Mammary microvascular endothelial cell (primary cell): ENCODE measurements around the gene YTHDF2. TPM values are rescaled to one million over a fixed set of nuclear protein-coding genes. Genes with fewer than 3 reads are reported as not detected.

Experiments used
- total RNA-seq: library from RNA; depleted of rRNA; stranded (reverse); fragments of >200 nt; gene quantifications from 2 replicates; pipeline ENCODE4 v1.2.3, GENCODE V29; 2015

YTHDF2 gene
- 63.7 and 72.8 TPM in 2 replicates for total RNA-seq

DNA sequence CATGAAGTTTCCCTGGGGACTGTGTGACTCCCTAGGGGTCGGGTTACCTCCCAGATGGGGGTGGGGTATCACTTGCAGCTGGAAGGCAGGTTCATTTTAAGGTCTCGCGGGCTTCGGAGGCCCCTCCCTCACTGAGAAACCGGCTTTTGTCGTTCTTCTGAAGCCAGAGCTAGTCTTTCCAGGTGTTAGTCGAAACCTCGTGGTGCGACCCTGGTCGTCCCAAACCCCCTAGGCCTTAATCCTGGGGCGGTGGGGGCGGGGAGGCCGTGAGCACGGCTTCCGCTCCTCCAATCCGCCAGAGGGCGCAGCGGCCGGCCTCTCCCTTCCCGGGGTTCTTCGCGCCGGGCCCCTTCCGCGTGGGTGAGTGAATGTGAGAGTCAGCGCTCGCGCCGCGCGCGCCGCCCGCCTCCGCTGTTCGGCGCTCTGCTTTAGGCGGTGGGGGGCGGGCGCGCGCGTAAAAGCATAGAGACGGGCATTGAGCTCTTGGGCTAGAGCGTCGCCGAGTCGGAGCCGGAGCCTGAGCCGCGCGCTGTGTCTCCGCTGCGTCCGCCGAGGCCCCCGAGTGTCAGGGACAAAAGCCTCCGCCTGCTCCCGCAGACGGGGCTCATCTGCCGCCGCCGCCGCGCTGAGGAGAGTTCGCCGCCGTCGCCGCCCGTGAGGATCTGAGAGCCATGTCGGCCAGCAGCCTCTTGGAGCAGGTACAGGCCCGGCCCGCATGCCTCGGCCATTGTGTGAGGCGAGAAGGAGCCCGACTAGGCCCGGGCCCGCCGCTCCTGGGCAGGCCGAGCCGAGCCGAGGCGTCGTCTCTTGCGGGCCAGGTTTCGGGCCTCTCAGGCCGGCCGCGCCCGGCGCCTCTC is at the start of gene YTHDF2:
YTHDF2 (plus strand) TSS at position 491 of the 857 bp plus-strand sequence; CDS start at position 672, 181 bp downstream.

GRCh38 chr1:28811766-28812668 is 75.3 kb downstream of the YTHDF2 start, which contains the start of gene OPRD1:
OPRD1 (plus strand) TSS chr1:28812170; CDS start chr1:28812384, 214 bp downstream.

Other genes starting within 250 kb of the YTHDF2 start
- gene RCC1, start 230.9 kb upstream of the YTHDF2 start, total RNA-seq: 69.4 and 70.0 TPM in 2 replicates
- gene TRNAU1AP, start 183.9 kb upstream of the YTHDF2 start, total RNA-seq: 30.8 and 37.6 TPM in 2 replicates
- 1.4 and 2.1 TPM in 2 replicates for gene RAB42, start 144.7 kb upstream of the YTHDF2 start, total RNA-seq
- gene TAF12, start 93.9 kb upstream of the YTHDF2 start, total RNA-seq: 15.1 and 17.6 TPM in 2 replicates
- not detected in 2 replicates for gene RNU11, start 88.3 kb upstream of the YTHDF2 start, total RNA-seq
- gene GMEB1, start 68.2 kb upstream of the YTHDF2 start, total RNA-seq: 7.7 and 8.0 TPM in 2 replicates
- gene OPRD1, start 75.2 kb downstream of the YTHDF2 start, total RNA-seq: not detected in 2 replicates
- 13.3 and 13.4 TPM in 2 replicates for gene EPB41, start 177.6 kb downstream of the YTHDF2 start, total RNA-seq